GM12878 (cell line): ENCODE data around the gene RGR.

Experiments
- CEBPB ChIP-seq, 2 experiments: fragments of 150-350 bp in 1 of 2; IDR thresholded peaks; 2 replicates each; pipeline ENCODE4 v1.6.1; 2012 to 2014; ENCODE audit warnings: low read depth in 2 of 2, low read length in 2 of 2, borderline replicate concordance in 1 of 2, inconsistent platforms in 1 of 2
- CREB1 ChIP-seq: IDR thresholded peaks from 2 replicates; pipeline ENCODE4 v1.6.1; 2012; ENCODE audit warnings: low read depth, mild to moderate bottlenecking, inconsistent platforms
- CTCF ChIP-seq, 3 experiments: IDR thresholded peaks in 2 of 3; conservative IDR thresholded peaks in 1 of 3; 2 replicates each; pipeline ENCODE4 v1.5.1; 2011; ENCODE audit warnings: low read depth in 3 of 3, low read length in 3 of 3, mild to moderate bottlenecking in 3 of 3, control low read depth in 2 of 3, moderate library complexity in 2 of 3, inconsistent platforms in 1 of 3, mixed read lengths in 1 of 3; ENCODE audit not compliant: control insufficient read depth in 2 of 3, insufficient read depth in 1 of 3; ENCODE audit errors: extremely low read depth in 1 of 3
- EZH2 ChIP-seq: IDR thresholded peaks from 2 replicates; pipeline ENCODE4 v1.6.1; 2012; ENCODE audit warnings: low read depth, mild to moderate bottlenecking, control low read depth, inconsistent platforms, low read length, borderline replicate concordance; ENCODE audit not compliant: control insufficient read depth
- KDM1A ChIP-seq: fragments of 200-600 bp; sonication (generic); IDR thresholded peaks from 2 replicates; pipeline ENCODE4 v1.6.1; 2016; ENCODE audit warnings: borderline replicate concordance
- MLLT1 ChIP-seq: fragments of 450-650 bp; IDR thresholded peaks from 2 replicates; pipeline ENCODE4 v1.6.1; 2016; ENCODE audit warnings: mild to moderate bottlenecking
- NRF1 ChIP-seq: conservative IDR thresholded peaks from 2 replicates; pipeline ENCODE4 v1.6.1; 2011; ENCODE audit warnings: mild to moderate bottlenecking, low read depth, low read length, improper control_type of control experiment
- POLR2A ChIP-seq: IDR thresholded peaks from 2 replicates; pipeline ENCODE4 v1.6.1; 2011; ENCODE audit warnings: low read depth, mild to moderate bottlenecking, low read length
- POLR2AphosphoS5 ChIP-seq: IDR thresholded peaks from 2 replicates; pipeline ENCODE4 v1.6.1; 2011; ENCODE audit warnings: mild to moderate bottlenecking, low read length, inconsistent platforms
- TAF1 ChIP-seq: IDR thresholded peaks from 2 replicates; pipeline ENCODE4 v1.6.1; 2011; ENCODE audit warnings: mild to moderate bottlenecking, low read depth, low read length, borderline replicate concordance
- USF2 ChIP-seq: IDR thresholded peaks from 2 replicates; pipeline ENCODE4 v1.6.1; 2011; ENCODE audit warnings: low read depth, low read length, improper control_type of control experiment, borderline replicate concordance

GRCh38 chr10:84308481-84309304, 63.8 kb downstream of the RGR start:
- TF ChIP-seq TAF1 (no peak), CTCF (IDR thresholded peaks at IDR 0.05 in 2 of 3, conservative IDR thresholded peaks at IDR 0.05 in 1 of 3; ENCODE audit: control insufficient read depth in 2 of 3, extremely low read depth in 1 of 3, insufficient read depth in 1 of 3, low read depth in 3 of 3, low read length in 3 of 3) (no peak), USF2 (no peak), POLR2AphosphoS5 (no peak), MLLT1 (no peak), KDM1A (no peak), CREB1 (no peak), EZH2 (no peak), POLR2A (no peak), NRF1 (no peak), CEBPB (IDR thresholded peaks at IDR 0.05; ENCODE audit: borderline replicate concordance in 1 of 2, low read depth in 2 of 2, low read length in 2 of 2) (no peak)
